Measurements from ENCODE around the gene BAAT.

BAAT gene

GRCh38 chr9:101311191-101311590 lies 73.6 kb downstream of the BAAT start:
- H3K27me3 ChIP-seq (ENCODE audit: low read depth, low read length), result no peaks in the 10 kb centered on the region
- no peak overlapping the region for H3K27ac ChIP-seq (ENCODE audit: low read length)
- H3K36me3 ChIP-seq (ENCODE audit: control insufficient read depth in 1 of 2, insufficient read depth in 2 of 2, low read length in 2 of 2), result no peaks in the 10 kb centered on the region
- no peaks in the 10 kb centered on the region for H3K9me3 ChIP-seq (ENCODE audit: control insufficient read depth in 1 of 2, low read length in 2 of 2)
- no peak overlapping the region for H3K4me3 ChIP-seq (ENCODE audit: low read depth in 1 of 2, low read length in 2 of 2)
- no peaks in the 10 kb centered on the region for H3K4me1 ChIP-seq (ENCODE audit: control insufficient read depth in 1 of 2, insufficient read depth in 2 of 2, low read length in 2 of 2)

Data from muscle layer of duodenum (tissue), 2 donors.